HL-60 (cell line): ENCODE measurements around the gene RBBP8.

ENCODE experiments used
- POLR2AphosphoS5 ChIP-seq: IDR thresholded peaks from 2 replicates; pipeline ENCODE4 v1.6.1; 2012; ENCODE audit warnings: low read depth
- TF ChIP-seq, protein P1 (sequence below): IDR thresholded peaks from 2 replicates; pipeline ENCODE4 v1.6.1; 2012; ENCODE audit warnings: low read depth; ENCODE audit not compliant: insufficient replicate concordance
- TF ChIP-seq, protein P2 (sequence below): IDR thresholded peaks from one replicate; pipeline ENCODE4 v1.5.1; 2011; ENCODE audit warnings: low read length, control low read depth, inconsistent platforms; ENCODE audit not compliant: insufficient read depth

DNA sequence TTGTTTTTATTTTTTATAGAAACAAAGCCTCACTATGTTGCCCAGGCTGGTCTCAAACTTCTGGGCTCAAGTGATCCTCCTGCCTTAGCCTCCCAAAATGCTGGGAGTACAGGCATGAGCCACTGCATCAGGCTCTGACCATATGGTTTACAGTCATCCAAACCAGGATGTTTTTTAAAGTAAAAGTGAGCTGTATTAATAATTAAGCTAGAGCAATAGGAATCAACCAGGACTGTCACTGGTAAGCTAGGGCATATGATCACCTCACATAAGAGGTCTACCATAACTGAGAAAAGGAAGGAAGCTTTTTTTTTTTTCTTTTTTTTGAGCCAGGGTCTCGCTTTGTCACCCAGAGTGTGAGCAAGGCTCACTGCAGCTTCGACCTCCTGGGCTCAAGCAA, 8.5 kb upstream of the RBBP8 start:
- TF ChIP-seq, protein P1, sequence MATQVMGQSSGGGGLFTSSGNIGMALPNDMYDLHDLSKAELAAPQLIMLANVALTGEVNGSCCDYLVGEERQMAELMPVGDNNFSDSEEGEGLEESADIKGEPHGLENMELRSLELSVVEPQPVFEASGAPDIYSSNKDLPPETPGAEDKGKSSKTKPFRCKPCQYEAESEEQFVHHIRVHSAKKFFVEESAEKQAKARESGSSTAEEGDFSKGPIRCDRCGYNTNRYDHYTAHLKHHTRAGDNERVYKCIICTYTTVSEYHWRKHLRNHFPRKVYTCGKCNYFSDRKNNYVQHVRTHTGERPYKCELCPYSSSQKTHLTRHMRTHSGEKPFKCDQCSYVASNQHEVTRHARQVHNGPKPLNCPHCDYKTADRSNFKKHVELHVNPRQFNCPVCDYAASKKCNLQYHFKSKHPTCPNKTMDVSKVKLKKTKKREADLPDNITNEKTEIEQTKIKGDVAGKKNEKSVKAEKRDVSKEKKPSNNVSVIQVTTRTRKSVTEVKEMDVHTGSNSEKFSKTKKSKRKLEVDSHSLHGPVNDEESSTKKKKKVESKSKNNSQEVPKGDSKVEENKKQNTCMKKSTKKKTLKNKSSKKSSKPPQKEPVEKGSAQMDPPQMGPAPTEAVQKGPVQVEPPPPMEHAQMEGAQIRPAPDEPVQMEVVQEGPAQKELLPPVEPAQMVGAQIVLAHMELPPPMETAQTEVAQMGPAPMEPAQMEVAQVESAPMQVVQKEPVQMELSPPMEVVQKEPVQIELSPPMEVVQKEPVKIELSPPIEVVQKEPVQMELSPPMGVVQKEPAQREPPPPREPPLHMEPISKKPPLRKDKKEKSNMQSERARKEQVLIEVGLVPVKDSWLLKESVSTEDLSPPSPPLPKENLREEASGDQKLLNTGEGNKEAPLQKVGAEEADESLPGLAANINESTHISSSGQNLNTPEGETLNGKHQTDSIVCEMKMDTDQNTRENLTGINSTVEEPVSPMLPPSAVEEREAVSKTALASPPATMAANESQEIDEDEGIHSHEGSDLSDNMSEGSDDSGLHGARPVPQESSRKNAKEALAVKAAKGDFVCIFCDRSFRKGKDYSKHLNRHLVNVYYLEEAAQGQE: no peak
- TF ChIP-seq, protein P2, sequence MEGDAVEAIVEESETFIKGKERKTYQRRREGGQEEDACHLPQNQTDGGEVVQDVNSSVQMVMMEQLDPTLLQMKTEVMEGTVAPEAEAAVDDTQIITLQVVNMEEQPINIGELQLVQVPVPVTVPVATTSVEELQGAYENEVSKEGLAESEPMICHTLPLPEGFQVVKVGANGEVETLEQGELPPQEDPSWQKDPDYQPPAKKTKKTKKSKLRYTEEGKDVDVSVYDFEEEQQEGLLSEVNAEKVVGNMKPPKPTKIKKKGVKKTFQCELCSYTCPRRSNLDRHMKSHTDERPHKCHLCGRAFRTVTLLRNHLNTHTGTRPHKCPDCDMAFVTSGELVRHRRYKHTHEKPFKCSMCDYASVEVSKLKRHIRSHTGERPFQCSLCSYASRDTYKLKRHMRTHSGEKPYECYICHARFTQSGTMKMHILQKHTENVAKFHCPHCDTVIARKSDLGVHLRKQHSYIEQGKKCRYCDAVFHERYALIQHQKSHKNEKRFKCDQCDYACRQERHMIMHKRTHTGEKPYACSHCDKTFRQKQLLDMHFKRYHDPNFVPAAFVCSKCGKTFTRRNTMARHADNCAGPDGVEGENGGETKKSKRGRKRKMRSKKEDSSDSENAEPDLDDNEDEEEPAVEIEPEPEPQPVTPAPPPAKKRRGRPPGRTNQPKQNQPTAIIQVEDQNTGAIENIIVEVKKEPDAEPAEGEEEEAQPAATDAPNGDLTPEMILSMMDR: no peak
- TF ChIP-seq POLR2AphosphoS5: no peak
